IMR-90 (cell line): ENCODE measurements around the gene ARHGEF12. TPM values are rescaled to one million over a fixed set of nuclear protein-coding genes. Genes with fewer than 3 reads are reported as not detected.

Experiments used
- ATAC-seq: fragments of 200-7000 bp; cut with Tn5 transposase; 2 replicates; pipeline ENCODE4 v1.9.1; 2020; ENCODE audit warnings: low read depth, mild to moderate bottlenecking, moderate library complexity
- BruUV-seq: library from RNA; stranded (reverse); fragments of 400-500 nt; replicated peaks from 2 replicates; lab custom pipeline; 2021; lab: Mats Ljungman, UMichigan
- CTCF ChIA-PET: fragments of 300-600 bp; formaldehyde crosslinking; extraction: SDS; loops from one replicate; lab custom pipeline; 2021; ENCODE audit warnings: antibody characterized with exemption; lab: Yijun Ruan, JAX
- POLR2A ChIA-PET: fragments of 300-600 bp; sonication (Branson Sonifier 250); formaldehyde crosslinking; loops from one replicate; lab custom pipeline; 2022; ENCODE audit warnings: antibody characterized with exemption; ENCODE audit not compliant: unreplicated experiment; lab: Charles Lee
- DNase-seq: peaks from one replicate; pipeline ENCODE4 v3.0.0; 2013
- H2AFZ ChIP-seq: replicated peaks from 2 replicates; pipeline ENCODE3; 2013; ENCODE audit warnings: low read length, mild to moderate bottlenecking; ENCODE audit not compliant: poor library complexity
- H2AK5ac ChIP-seq: 2 replicates; pipeline ENCODE4 v1.6.1; 2013; ENCODE audit warnings: low read depth, low read length, inconsistent platforms
- H2AK9ac ChIP-seq: replicated peaks from 2 replicates; pipeline ENCODE3; 2013; ENCODE audit warnings: mild to moderate bottlenecking, low read depth, low read length, moderate library complexity; ENCODE audit not compliant: poor library complexity
- H2BK120ac ChIP-seq: 2 replicates; pipeline ENCODE4 v1.6.1; 2013; ENCODE audit warnings: low read depth, low read length, inconsistent platforms
- H2BK15ac ChIP-seq: 3 replicates; pipeline ENCODE4 v1.6.1; 2013; ENCODE audit warnings: low read depth, low read length, inconsistent platforms
- H2BK20ac ChIP-seq: 2 replicates; pipeline ENCODE4 v1.6.1; 2013; ENCODE audit warnings: low read depth, mild to moderate bottlenecking, inconsistent platforms, low read length, moderate library complexity
- H2BK5ac ChIP-seq: 2 replicates; pipeline ENCODE4 v1.6.1; 2013; ENCODE audit warnings: mild to moderate bottlenecking, low read depth, low read length, inconsistent platforms; ENCODE audit not compliant: poor library complexity, severe bottlenecking
- H3K14ac ChIP-seq: replicated peaks from 2 replicates; pipeline ENCODE4 v1.6.1; 2013; ENCODE audit warnings: low read depth, low read length, inconsistent platforms
- H3K18ac ChIP-seq: 2 replicates; pipeline ENCODE4 v1.6.1; 2013; ENCODE audit warnings: low read depth, low read length, control low read depth
- H3K23ac ChIP-seq: 2 replicates; pipeline ENCODE4 v1.6.1; 2013; ENCODE audit warnings: low read depth, low read length, inconsistent platforms
- H3K27ac ChIP-seq: 2 replicates; pipeline ENCODE4 v1.5.1; 2013; ENCODE audit warnings: mild to moderate bottlenecking, control low read depth, low read length; ENCODE audit not compliant: insufficient read depth
- H3K27me3 ChIP-seq: 2 replicates; pipeline ENCODE4 v1.6.1; 2013; ENCODE audit warnings: low read length; ENCODE audit not compliant: control insufficient read depth, insufficient read depth
- H3K36me3 ChIP-seq: 2 replicates; pipeline ENCODE4 v1.6.1; 2013; ENCODE audit warnings: low read length, mixed read lengths; ENCODE audit not compliant: control insufficient read depth, insufficient read depth
- H3K4ac ChIP-seq: 2 replicates; pipeline ENCODE4 v1.6.1; 2013; ENCODE audit warnings: low read depth, low read length, inconsistent platforms
- H3K4me1 ChIP-seq: 2 replicates; pipeline ENCODE4 v1.6.1; 2013; ENCODE audit warnings: low read length, mixed read lengths; ENCODE audit not compliant: control insufficient read depth, insufficient read depth
- H3K4me2 ChIP-seq: 2 replicates; pipeline ENCODE4 v1.6.1; 2013; ENCODE audit warnings: low read depth, mild to moderate bottlenecking, control low read depth, low read length, moderate library complexity
- H3K4me3 ChIP-seq: 2 replicates; pipeline ENCODE4 v1.5.1; 2013; ENCODE audit warnings: low read depth, mild to moderate bottlenecking, control low read depth, low read length, moderate library complexity; ENCODE audit not compliant: insufficient read depth
- H3K56ac ChIP-seq: 2 replicates; pipeline ENCODE4 v1.6.1; 2013; ENCODE audit warnings: low read length, inconsistent platforms; ENCODE audit not compliant: insufficient read depth; ENCODE audit errors: extremely low read depth
- H3K79me1 ChIP-seq, 2 experiments: 2 replicates each; pipeline ENCODE4 v1.6.1; 2013; ENCODE audit warnings: low read length in 2 of 2, inconsistent platforms in 1 of 2, low read depth in 1 of 2
- H3K9ac ChIP-seq: 2 replicates; pipeline ENCODE4 v1.6.1; 2013; ENCODE audit warnings: low read depth, low read length, control low read depth
- H3K9me1 ChIP-seq: 2 replicates; pipeline ENCODE4 v1.6.1; 2013; ENCODE audit warnings: low read length, inconsistent platforms; ENCODE audit not compliant: insufficient read depth
- H3K9me3 ChIP-seq: 2 replicates; pipeline ENCODE4 v1.6.1; 2013; ENCODE audit warnings: low read length; ENCODE audit not compliant: control insufficient read depth, insufficient read depth
- H4K20me1 ChIP-seq: 2 replicates; pipeline ENCODE4 v1.6.1; 2013; ENCODE audit warnings: low read length, inconsistent platforms; ENCODE audit not compliant: insufficient read depth
- H4K5ac ChIP-seq: 2 replicates; pipeline ENCODE4 v1.6.1; 2013; ENCODE audit warnings: mild to moderate bottlenecking, low read depth, low read length, control low read depth
- H4K8ac ChIP-seq, 2 experiments: 2 replicates each; pipeline ENCODE4 v1.6.1; 2013; ENCODE audit warnings: low read depth in 2 of 2, low read length in 2 of 2, control low read depth in 1 of 2, inconsistent platforms in 1 of 2
- H4K91ac ChIP-seq: 2 replicates; pipeline ENCODE4 v1.6.1; 2013; ENCODE audit warnings: low read depth, low read length, inconsistent platforms; ENCODE audit not compliant: insufficient read depth
- BHLHE40 ChIP-seq: fragments of 150-350 bp; IDR thresholded peaks from 2 replicates; pipeline ENCODE4 v1.6.1; 2016; ENCODE audit warnings: mild to moderate bottlenecking, low read depth, low read length
- POLR2A ChIP-seq: IDR thresholded peaks from 2 replicates; pipeline ENCODE4 v1.6.1; 2012; ENCODE audit warnings: mild to moderate bottlenecking, low read depth, low read length
- RFX5 ChIP-seq: IDR thresholded peaks from 2 replicates; pipeline ENCODE4 v1.8.0; 2012; ENCODE audit warnings: low read depth, mild to moderate bottlenecking, low read length, moderate library complexity
- WGBS, 2 experiments: methylation state at CpG; one replicate each; pipeline versions ENCODE4 v1.1.5 to v1.1.7; 2013; ENCODE audit warnings: missing lambda C conversion rate in 2 of 2; ENCODE audit not compliant: insufficient read length in 1 of 2; ENCODE audit errors: extremely low coverage in 2 of 2; 5-methylcytosine and 5-hydroxymethylcytosine counted together
- dilution Hi-C: fragments of 300-500 bp; cut with HindIII; formaldehyde crosslinking; loops from one replicate; pipeline ENCODE4 v1.14.3; 2018; ENCODE audit warnings: low sequenced_read_pairs; ENCODE audit not compliant: unreplicated experiment
- in situ Hi-C: fragments of 300-500 bp; cut with MboI; formaldehyde crosslinking; loops from 3 replicates; pipeline ENCODE4 v1.14.3; 2019; ENCODE audit warnings: low sequenced_read_pairs, inconsistent platforms, mixed read lengths
- intact Hi-C: fragments of 100-400 bp; cut with micrococcal nuclease; formaldehyde crosslinking; loops from 2 replicates; pipeline ENCODE4 v1.10.0; 2022
- polyA plus RNA-seq, 3 experiments: library from polyadenylated mRNA; depleted of rRNA; stranded (reverse); fragments of >200 nt; gene quantifications; 2 replicates each; pipeline ENCODE4 v1.2.3, GENCODE V29; 2012; ENCODE audit warnings: low replicate concordance in 1 of 3
- total RNA-seq: library from RNA; depleted of rRNA; stranded (reverse); fragments of >200 nt; gene quantifications from 2 replicates; pipeline ENCODE4 v1.2.3, GENCODE V29; 2012

Gene ARHGEF12
- total and polyA plus RNA-seq, 2 of the 4 experiments (the other 2 are of a cell fraction), result 25.5 to 115 TPM

GRCh38 chr11:120513436-120514315, 177.5 kb downstream of the ARHGEF12 start:
- in situ Hi-C loops, result loop anchor here (5.0 kb wide), 2 partner anchors 174 to 289 kb away; no protein-coding TSS in a partner anchor
- TF ChIP-seq POLR2A, result no peak
- TF ChIP-seq BHLHE40, result no peak
- no peak for TF ChIP-seq RFX5

More at GRCh38 chr11:120513436-120514315, 177.5 kb downstream of the ARHGEF12 start:
- no peak overlapping the region for H2BK15ac ChIP-seq
- no peak overlapping the region for H3K4ac ChIP-seq
- H4K91ac ChIP-seq, result no peak overlapping the region
- H2BK120ac ChIP-seq, result no peak overlapping the region
- H3K9me3 ChIP-seq, result no peaks in the 10 kb centered on the region
- DNase-seq (no peak), ATAC-seq (no peak)
- dilution Hi-C loops, result no loop called here
- H4K8ac ChIP-seq, result no peak overlapping the region
- H3K27me3 ChIP-seq, result peaks cover 4% of the 10 kb centered on the region; the same call in 1 of the 2 replicates
- no peak overlapping the region for H2AK9ac ChIP-seq
- no peak overlapping the region for H3K23ac ChIP-seq
- WGBS, 2 experiments, result 80% methylated on average over 4 of the region's 19 CpGs; no CpG with 5 or more reads in 1 of the 2 experiments
- H3K79me1 ChIP-seq, result no peaks in the 10 kb centered on the region
- H2BK5ac ChIP-seq, result no peak overlapping the region
- no peak overlapping the region for H3K56ac ChIP-seq
- ChIA-PET POLR2A (no interaction called here), CTCF (interaction anchor here (0.8 to 1.4 kb wide), 2 partner anchors 417 to 439 kb away, joined by 3 to 4 read pairs; no protein-coding TSS in a partner anchor)
- H4K5ac ChIP-seq, result no peak overlapping the region
- no peak overlapping the region for H2AK5ac ChIP-seq
- H3K4me2 ChIP-seq, result no peak overlapping the region
- no peak overlapping the region for H3K4me3 ChIP-seq
- no peaks in the 10 kb centered on the region for H3K36me3 ChIP-seq
- H3K4me1 ChIP-seq, result peaks cover 13% of the 10 kb centered on the region; the same call in 1 of the 2 replicates
- H3K14ac ChIP-seq, result no peak overlapping the region
- no peak overlapping the region for H3K9ac ChIP-seq
- intact Hi-C loops, result loop anchor here (10.0 kb wide), 1 partner anchor 201 kb away; no protein-coding TSS in a partner anchor
- no TSS peak for BruUV-seq
- no peak overlapping the region for H2BK20ac ChIP-seq
- no peak overlapping the region for H3K18ac ChIP-seq
- no peak overlapping the region for H3K27ac ChIP-seq
- H3K9me1 ChIP-seq, result peaks cover 8% of the 10 kb centered on the region; the same call in 1 of the 2 replicates
- H2AFZ ChIP-seq, result peak overlapping the region; percentile 8
- no peaks in the 10 kb centered on the region for H4K20me1 ChIP-seq
